SK-N-SH (cell line): Measurements from ENCODE around the gene NDUFB2. TPM values are rescaled to one million over a fixed set of nuclear protein-coding genes. Genes with fewer than 3 reads are reported as not detected.

Source experiments
- CTCF ChIA-PET: fragments of 300-600, 350-600 bp; formaldehyde crosslinking; extraction: SDS; loops from one replicate; lab custom pipeline; 2021; lab: Yijun Ruan, JAX
- POLR2A ChIA-PET: fragments of 350-600 bp; sonication (Branson Sonifier 250); formaldehyde crosslinking; extraction: SDS; loops from one replicate; lab custom pipeline; 2020; ENCODE audit warnings: antibody characterized with exemption, inconsistent platforms; lab: Yijun Ruan, JAX
- DNase-seq: peaks from one replicate; pipeline ENCODE4 v3.0.0; 2012
- H2AFZ ChIP-seq: fragments of 200-600 bp; sonication (generic); 2 replicates; pipeline ENCODE4 v1.8.1; 2016; ENCODE audit warnings: antibody characterized with exemption, mild to moderate bottlenecking, low read depth
- H3F3A ChIP-seq: fragments of 200-600 bp; sonication (generic); replicated peaks from 2 replicates; pipeline ENCODE3; 2016; ENCODE audit warnings: antibody characterized with exemption, mild to moderate bottlenecking; ENCODE audit not compliant: insufficient read depth
- H3K27ac ChIP-seq, 2 experiments: fragments of 200-500 bp in 1 of 2; fragments of 200-600 bp in 1 of 2; sonication (Bioruptor generic) in 1 of 2; sonication (generic), shearing (Covaris generic) in 1 of 2; 2 replicates each; pipeline versions ENCODE4 v1.5.1 to v1.6.1; 2014 to 2016; ENCODE audit warnings: low read depth in 2 of 2, inconsistent platforms in 1 of 2, low read length in 1 of 2, mild to moderate bottlenecking in 1 of 2, mixed read lengths in 1 of 2
- H3K27me3 ChIP-seq: fragments of 200-600 bp; sonication (generic), shearing (Covaris generic); 2 replicates; pipeline ENCODE4 v1.6.1; 2016; ENCODE audit warnings: mixed run types; ENCODE audit not compliant: insufficient read depth
- H3K36me3 ChIP-seq, 2 experiments: fragments of 200-500 bp in 1 of 2; fragments of 200-600 bp in 1 of 2; sonication (Bioruptor generic) in 1 of 2; sonication (generic) in 1 of 2; replicated peaks in 1 of 2; 2 replicates each; pipeline versions ENCODE3 to v1.5.1; 2014 to 2016; ENCODE audit warnings: low read length in 1 of 2, mild to moderate bottlenecking in 1 of 2; ENCODE audit not compliant: insufficient read depth in 2 of 2, control insufficient read depth in 1 of 2
- H3K4me1 ChIP-seq, 2 experiments: fragments of 200-500 bp in 1 of 2; fragments of 200-600 bp in 1 of 2; sonication (Bioruptor generic) in 1 of 2; sonication (generic), shearing (Covaris generic) in 1 of 2; 2 replicates each; pipeline versions ENCODE4 v1.5.1 to v1.6.1; 2014 to 2016; ENCODE audit warnings: low read depth in 1 of 2, low read length in 1 of 2, mixed run types in 1 of 2; ENCODE audit not compliant: insufficient read depth in 2 of 2, control insufficient read depth in 1 of 2
- H3K4me2 ChIP-seq: fragments of 200-600 bp; sonication (generic), shearing (Covaris generic); 2 replicates; pipeline ENCODE4 v1.6.1; 2017; ENCODE audit warnings: mixed run types
- H3K4me3 ChIP-seq, 2 experiments: fragments of 200-500 bp in 1 of 2; fragments of 200-600 bp in 1 of 2; sonication (Bioruptor generic) in 1 of 2; sonication (generic), shearing (Covaris generic) in 1 of 2; 2 replicates each; pipeline versions ENCODE4 v1.5.1 to v1.8.1; 2014 to 2016; ENCODE audit warnings: low read depth in 2 of 2, inconsistent platforms in 1 of 2, low read length in 1 of 2, mild to moderate bottlenecking in 1 of 2, mixed read lengths in 1 of 2, moderate library complexity in 1 of 2
- H3K79me2 ChIP-seq: fragments of 200-600 bp; sonication (generic); 2 replicates; pipeline ENCODE4 v1.8.1; 2017; ENCODE audit warnings: mild to moderate bottlenecking; ENCODE audit not compliant: insufficient read depth
- H3K9ac ChIP-seq: fragments of 200-600 bp; sonication (generic); 2 replicates; pipeline ENCODE4 v1.6.1; 2017; ENCODE audit warnings: mixed run types
- H3K9me2 ChIP-seq: fragments of 200-600 bp; sonication (generic); 2 replicates; pipeline ENCODE4 v1.6.1; 2017; ENCODE audit warnings: mixed run types
- H3K9me3 ChIP-seq: fragments of 200-600 bp; sonication (generic); 2 replicates; pipeline ENCODE4 v1.6.1; 2017; ENCODE audit warnings: mixed run types, mild to moderate bottlenecking, moderate library complexity
- H4K20me1 ChIP-seq: fragments of 200-600 bp; sonication (generic); 2 replicates; pipeline ENCODE4 v1.6.1; 2017; ENCODE audit warnings: mild to moderate bottlenecking, mixed run types; ENCODE audit not compliant: insufficient read depth
- CHD2 ChIP-seq: fragments of 150-350 bp; IDR thresholded peaks from 2 replicates; pipeline ENCODE4 v1.6.1; 2018; ENCODE audit warnings: low read length; ENCODE audit not compliant: partially characterized antibody
- EP300 ChIP-seq, 2 experiments: IDR thresholded peaks; 2 replicates each; pipeline versions ENCODE4 v1.4.0 to v1.6.1; 2012; ENCODE audit warnings: borderline replicate concordance in 1 of 2, low read depth in 1 of 2, low read length in 1 of 2
- EZH2phosphoT487 ChIP-seq: fragments of 200-600 bp; sonication (generic); IDR thresholded peaks from 2 replicates; pipeline ENCODE4 v1.6.1; 2017; ENCODE audit warnings: low read depth, mixed run types, mild to moderate bottlenecking, antibody characterized with exemption, moderate library complexity, borderline replicate concordance
- FOXJ3 ChIP-seq: sonication (generic); formaldehyde crosslinking; IDR thresholded peaks from 2 replicates; pipeline ENCODE4 v1.5.1; 2020; ENCODE audit warnings: mild to moderate bottlenecking, missing genetic modification reagents
- GABPA ChIP-seq: IDR thresholded peaks from 2 replicates; pipeline ENCODE4 v1.4.0; 2012; ENCODE audit warnings: low read depth, mild to moderate bottlenecking
- MEF2A ChIP-seq: IDR thresholded peaks from 2 replicates; pipeline ENCODE4 v1.4.0; 2012; ENCODE audit warnings: low read depth, borderline replicate concordance
- NRF1 ChIP-seq: IDR thresholded peaks from 2 replicates; pipeline ENCODE4 v1.6.1; 2012; ENCODE audit warnings: low read depth, mild to moderate bottlenecking, low read length
- POLR2AphosphoS5 ChIP-seq: IDR thresholded peaks from 2 replicates; pipeline ENCODE4 v1.6.1; 2012; ENCODE audit warnings: low read depth, low read length
- RAD21 ChIP-seq: IDR thresholded peaks from 2 replicates; pipeline ENCODE4 v1.6.1; 2012; ENCODE audit warnings: mild to moderate bottlenecking, low read length
- RCOR1 ChIP-seq: fragments of 150-350 bp; IDR thresholded peaks from 2 replicates; pipeline ENCODE4 v1.6.1; 2017; ENCODE audit warnings: antibody characterized with exemption, low read length
- SIN3A ChIP-seq: IDR thresholded peaks from 2 replicates; pipeline ENCODE4 v1.6.1; 2012; ENCODE audit warnings: low read depth, mild to moderate bottlenecking, low read length, moderate library complexity, borderline replicate concordance
- YY1 ChIP-seq: IDR thresholded peaks from 2 replicates; pipeline ENCODE4 v1.4.0; 2012; ENCODE audit warnings: low read depth, mild to moderate bottlenecking
- WGBS: methylation state at CpG from one replicate; pipeline ENCODE4 v1.1.6; 2017; ENCODE audit warnings: low lambda C conversion rate; 5-methylcytosine and 5-hydroxymethylcytosine counted together
- polyA plus RNA-seq, 3 experiments: library from polyadenylated mRNA; depleted of rRNA; stranded (reverse); fragments of >200 nt; gene quantifications; 2 replicates each; pipeline ENCODE4 v1.2.3, GENCODE V29; 2012
- TF ChIP-seq, protein P1 (sequence below): fragments of 150-350 bp; IDR thresholded peaks from 2 replicates; pipeline ENCODE4 v1.6.1; 2016; ENCODE audit warnings: mild to moderate bottlenecking, low read depth, low read length
- TF ChIP-seq, protein P2 (sequence below): IDR thresholded peaks from 2 replicates; pipeline ENCODE4 v1.4.0; 2012; ENCODE audit warnings: low read depth, borderline replicate concordance

NDUFB2 gene
- polyA plus RNA-seq, 1 of the 3 experiments (the other 2 are of a cell fraction): 1,214 TPM

DNA sequence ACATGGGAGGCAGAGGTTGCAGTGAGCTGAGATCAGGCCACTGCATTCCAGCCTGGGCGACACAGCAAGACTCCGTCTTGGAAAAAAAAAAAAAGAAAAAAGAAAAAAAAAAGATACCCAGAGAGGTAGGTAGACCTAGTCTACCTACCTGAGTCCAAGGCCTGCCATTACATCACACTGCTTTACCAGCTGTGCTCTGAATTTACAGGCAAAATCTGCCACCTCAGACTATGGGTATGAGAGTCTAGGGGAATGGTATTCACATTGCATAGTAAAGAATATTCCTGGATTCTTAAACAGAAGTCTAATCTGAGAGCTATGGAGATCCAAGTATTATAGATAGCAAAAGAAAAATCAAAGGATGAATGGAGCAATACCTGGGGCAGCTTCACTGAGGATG, 50.2 kb downstream of the NDUFB2 start:
- H3K9ac ChIP-seq: no peak overlapping the region
- H3K27me3 ChIP-seq: no peaks in the 10 kb centered on the region
- H3K9me2 ChIP-seq: no peaks in the 10 kb centered on the region; the same call in 1 of the 2 replicates
- H3F3A ChIP-seq: no peaks in the 10 kb centered on the region
- no peak for DNase-seq
- ChIA-PET POLR2A (no interaction called here), CTCF (interaction anchor here (0.7 to 2.6 kb wide), 3 partner anchors 20 to 269 kb away, joined by 3 to 8 read pairs (median 3); no protein-coding TSS in a partner anchor)
- no peaks in the 10 kb centered on the region for H3K4me1 ChIP-seq
- TF ChIP-seq EP300 (IDR thresholded peaks at IDR 0.05; ENCODE audit: borderline replicate concordance in 1 of 2, low read depth in 1 of 2, low read length in 1 of 2): no peak
- no peak for TF ChIP-seq RCOR1
- no peak for TF ChIP-seq YY1
- TF ChIP-seq, protein P1, sequence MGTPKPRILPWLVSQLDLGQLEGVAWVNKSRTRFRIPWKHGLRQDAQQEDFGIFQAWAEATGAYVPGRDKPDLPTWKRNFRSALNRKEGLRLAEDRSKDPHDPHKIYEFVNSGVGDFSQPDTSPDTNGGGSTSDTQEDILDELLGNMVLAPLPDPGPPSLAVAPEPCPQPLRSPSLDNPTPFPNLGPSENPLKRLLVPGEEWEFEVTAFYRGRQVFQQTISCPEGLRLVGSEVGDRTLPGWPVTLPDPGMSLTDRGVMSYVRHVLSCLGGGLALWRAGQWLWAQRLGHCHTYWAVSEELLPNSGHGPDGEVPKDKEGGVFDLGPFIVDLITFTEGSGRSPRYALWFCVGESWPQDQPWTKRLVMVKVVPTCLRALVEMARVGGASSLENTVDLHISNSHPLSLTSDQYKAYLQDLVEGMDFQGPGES: no peak
- no peak for TF ChIP-seq GABPA
- no peak for TF ChIP-seq EZH2phosphoT487
- TF ChIP-seq, protein P2, sequence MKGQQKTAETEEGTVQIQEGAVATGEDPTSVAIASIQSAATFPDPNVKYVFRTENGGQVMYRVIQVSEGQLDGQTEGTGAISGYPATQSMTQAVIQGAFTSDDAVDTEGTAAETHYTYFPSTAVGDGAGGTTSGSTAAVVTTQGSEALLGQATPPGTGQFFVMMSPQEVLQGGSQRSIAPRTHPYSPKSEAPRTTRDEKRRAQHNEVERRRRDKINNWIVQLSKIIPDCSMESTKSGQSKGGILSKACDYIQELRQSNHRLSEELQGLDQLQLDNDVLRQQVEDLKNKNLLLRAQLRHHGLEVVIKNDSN: no peak
- TF ChIP-seq NRF1: no peak
- H3K79me2 ChIP-seq: no peaks in the 10 kb centered on the region
- no peak overlapping the region for H3K4me2 ChIP-seq
- WGBS: 98% methylated on average over 2 of the region's 2 CpGs
- no peak overlapping the region for H2AFZ ChIP-seq
- peaks cover 29 to 65% of the 10 kb centered on the region in 2 experiments for H3K36me3 ChIP-seq
- H3K9me3 ChIP-seq: no peaks in the 10 kb centered on the region
- no peaks in the 10 kb centered on the region for H4K20me1 ChIP-seq
- no peak overlapping the region for H3K4me3 ChIP-seq
- H3K27ac ChIP-seq: no peak overlapping the region

DNA sequence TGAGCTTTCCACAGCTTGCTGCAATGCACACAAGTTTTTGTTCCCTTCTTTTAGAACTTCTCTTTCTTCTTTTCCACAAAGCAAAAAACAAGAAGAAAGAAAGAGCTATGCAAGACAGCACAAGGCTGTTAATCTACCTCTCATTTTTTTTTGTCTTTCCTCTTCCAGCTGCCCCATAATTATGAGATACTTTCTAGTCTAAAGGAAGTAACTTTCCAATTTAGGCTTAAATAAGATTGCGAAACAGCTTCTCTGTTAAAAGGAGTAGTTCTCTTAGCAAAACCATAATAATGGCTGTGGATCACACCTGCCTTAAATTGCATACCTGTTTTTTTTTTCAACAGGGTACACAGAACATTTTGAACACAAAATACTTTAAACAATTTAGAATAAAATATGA, 56.0 kb downstream of the NDUFB2 start:
- no peak overlapping the region for H2AFZ ChIP-seq
- H3K79me2 ChIP-seq: no peaks in the 10 kb centered on the region
- H3K36me3 ChIP-seq: peaks cover 45 to 78% of the 10 kb centered on the region in 2 experiments
- H3K9me3 ChIP-seq: no peaks in the 10 kb centered on the region
- H3K27me3 ChIP-seq: no peaks in the 10 kb centered on the region
- H3K4me1 ChIP-seq: no peaks in the 10 kb centered on the region
- POLR2A ChIA-PET: no interaction called here
- H3K27ac ChIP-seq: no peak overlapping the region
- CTCF ChIA-PET: interaction anchor here (1.0 to 1.6 kb wide), 4 partner anchors 15 to 99 kb away, joined by 3 to 6 read pairs (median 5); no protein-coding TSS in a partner anchor
- DNase-seq: no peak
- no peak overlapping the region for H3K4me3 ChIP-seq
- TF ChIP-seq POLR2AphosphoS5: no peak
- TF ChIP-seq GABPA: no peak
- TF ChIP-seq RCOR1: no peak
- no peak for TF ChIP-seq SIN3A
- no peak for TF ChIP-seq CHD2
- TF ChIP-seq NRF1: no peak
- TF ChIP-seq RAD21: no peak
- no peak for TF ChIP-seq FOXJ3 (CRISPR knock-in tag)
- no peak for TF ChIP-seq MEF2A
- TF ChIP-seq EZH2phosphoT487: no peak
- no peak overlapping the region for H3K9ac ChIP-seq
- H3K4me2 ChIP-seq: no peak overlapping the region
- H3F3A ChIP-seq: no peaks in the 10 kb centered on the region
- no peaks in the 10 kb centered on the region for H3K9me2 ChIP-seq
- no peaks in the 10 kb centered on the region for H4K20me1 ChIP-seq
- 95% methylated on average over 1 of the region's 1 CpG for WGBS
